H1 (cell line): ENCODE data around the gene PRDM1. TPM values are rescaled to one million over a fixed set of nuclear protein-coding genes. Genes with fewer than 3 reads are reported as not detected.

Source experiments
- RAD21 ChIP-seq, 2 experiments: IDR thresholded peaks in 1 of 2; conservative IDR thresholded peaks in 1 of 2; 2 replicates each; pipeline ENCODE4 v1.6.1; 2011; ENCODE audit warnings: low read depth in 2 of 2, low read length in 2 of 2, improper control_type of control experiment in 1 of 2, inconsistent platforms in 1 of 2, mild to moderate bottlenecking in 1 of 2, moderate library complexity in 1 of 2
- RFX5 ChIP-seq: IDR thresholded peaks from 2 replicates; pipeline ENCODE4 v1.6.1; 2011; ENCODE audit warnings: low read depth, low read length, improper control_type of control experiment, borderline replicate concordance
- polyA plus RNA-seq, 7 experiments: library from polyadenylated mRNA; depleted of rRNA in 3 of 7; stranded (reverse) in 5 of 7; unstranded in 2 of 7; fragments of >200 nt in 5 of 7; fragments of 200-250 nt in 2 of 7; gene quantifications; 1 replicate in 5 of 7; 2 replicates in 1 of 7; 4 replicates in 1 of 7; pipeline versions ENCODE4 v1.2.1 to v1.2.3, GENCODE V29; 2011 to 2013; ENCODE audit warnings: missing spikeins in 2 of 7, mixed read lengths in 2 of 7
- total RNA-seq: library from RNA; stranded (reverse); fragmentation: NEBNext Ultra II Directional; extraction: Animal tissue kit (Norgen Biotek cat#: 25700); gene quantifications from 2 replicates; pipeline ENCODE4 v1.2.1, GENCODE V29; 2021

PRDM1 gene
- total and polyA plus RNA-seq, 2 of the 8 experiments (the other 6 are each of a cell fraction or from before 2014, with no cell fraction given) = 0.21 to 0.74 TPM

DNA sequence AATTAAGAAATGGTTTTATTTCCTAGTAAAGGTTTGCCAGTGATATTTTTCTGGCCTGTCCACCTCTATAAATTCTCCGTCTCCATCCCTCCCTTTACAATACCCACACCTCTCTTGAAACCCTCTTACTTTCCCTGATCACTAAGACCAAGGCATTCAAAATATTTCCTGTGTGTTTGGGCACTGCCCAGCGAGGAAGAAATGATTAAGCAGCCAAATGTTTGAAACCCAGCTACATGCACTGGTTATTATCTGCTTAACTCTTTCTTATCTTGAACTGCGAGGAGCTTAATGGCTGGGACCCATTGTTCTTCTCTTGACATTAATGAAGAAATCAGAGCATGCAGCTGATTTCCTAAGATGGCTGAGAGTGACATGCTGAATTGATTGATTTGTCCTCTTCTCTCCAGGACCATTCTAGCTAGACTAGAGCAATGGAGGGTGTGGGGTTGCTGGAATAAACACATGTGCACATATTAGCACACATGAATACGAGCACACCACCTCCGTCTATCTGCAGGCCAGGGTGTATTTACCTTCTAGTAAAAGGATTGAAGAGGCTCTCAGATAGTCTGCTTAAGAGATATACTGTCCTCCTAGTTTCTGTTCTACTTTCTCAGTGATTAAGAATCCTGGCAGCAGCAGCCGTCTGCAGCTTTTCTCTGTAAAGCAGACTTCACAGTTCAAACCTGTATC is 46.1 kb upstream of the PRDM1 start (continued):
- no peak for TF ChIP-seq RAD21 (IDR thresholded peaks at IDR 0.05 in 1 of 2, conservative IDR thresholded peaks at IDR 0.05 in 1 of 2; ENCODE audit: low read depth in 2 of 2, low read length in 2 of 2)
- TF ChIP-seq RFX5 = no peak
